KBM-7 (cell line): ENCODE data around the gene SPAG9.

Experiments used
- DNase-seq: peaks from one replicate; pipeline ENCODE4 v3.0.0-alpha.2; 2015
- in situ Hi-C: fragments of 300-500 bp; cut with MboI; formaldehyde crosslinking; loops from 2 replicates; pipeline ENCODE4 v1.14.3; 2020; ENCODE audit warnings: low sequenced_read_pairs, low pct_unique_long_range_greater_than_20kb, mixed read lengths

The SPAG9 gene

DNA sequence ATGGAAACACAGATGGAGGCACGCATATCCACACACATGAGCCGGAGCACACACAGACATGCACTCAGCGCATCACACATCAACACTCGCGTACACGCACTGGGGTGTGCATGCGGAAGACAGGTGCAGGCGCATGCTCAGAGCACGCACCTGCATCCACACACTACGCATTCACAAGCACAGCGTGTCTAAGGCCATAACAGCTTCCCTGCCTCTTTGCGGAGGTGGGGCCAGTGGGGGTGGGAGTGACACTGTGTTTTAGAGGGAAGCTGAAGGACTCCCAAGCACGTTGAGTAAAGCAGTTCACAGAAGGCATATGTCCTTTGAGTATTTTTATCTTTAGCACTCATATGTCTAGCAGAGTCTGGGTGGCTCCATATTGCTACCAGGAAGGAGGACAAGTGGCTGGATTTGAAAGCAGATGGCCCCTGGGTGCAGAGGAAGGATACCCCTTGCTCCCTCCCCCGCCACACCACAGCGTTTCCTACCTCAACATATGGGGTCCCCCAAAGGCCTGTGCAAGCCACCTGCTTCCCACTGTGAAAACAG is 185.9 kb downstream of the SPAG9 start:
- in situ Hi-C loops, result no loop called here
- no peak for DNase-seq

- DNase-seq, result no peak
- in situ Hi-C loops, result no loop called here
Observed at GRCh38 chr17:50934161-50934560, 186.5 kb downstream of the SPAG9 start.

- DNase-seq, result peak; percentile 93
- in situ Hi-C loops, result no loop called here
Observed at GRCh38 chr17:50931144-50931908, 189.3 kb downstream of the SPAG9 start.

- DNase-seq, result no peak
- in situ Hi-C loops, result no loop called here
Observed at GRCh38 chr17:50928646-50929045, 192.0 kb downstream of the SPAG9 start.

GRCh38 chr17:50927287-50927686 is 193.4 kb downstream of the SPAG9 start:
- no peak for DNase-seq
- in situ Hi-C loops, result no loop called here

GRCh38 chr17:50926523-50926922 is 194.1 kb downstream of the SPAG9 start:
- in situ Hi-C loops, result no loop called here
- no peak for DNase-seq

DNA sequence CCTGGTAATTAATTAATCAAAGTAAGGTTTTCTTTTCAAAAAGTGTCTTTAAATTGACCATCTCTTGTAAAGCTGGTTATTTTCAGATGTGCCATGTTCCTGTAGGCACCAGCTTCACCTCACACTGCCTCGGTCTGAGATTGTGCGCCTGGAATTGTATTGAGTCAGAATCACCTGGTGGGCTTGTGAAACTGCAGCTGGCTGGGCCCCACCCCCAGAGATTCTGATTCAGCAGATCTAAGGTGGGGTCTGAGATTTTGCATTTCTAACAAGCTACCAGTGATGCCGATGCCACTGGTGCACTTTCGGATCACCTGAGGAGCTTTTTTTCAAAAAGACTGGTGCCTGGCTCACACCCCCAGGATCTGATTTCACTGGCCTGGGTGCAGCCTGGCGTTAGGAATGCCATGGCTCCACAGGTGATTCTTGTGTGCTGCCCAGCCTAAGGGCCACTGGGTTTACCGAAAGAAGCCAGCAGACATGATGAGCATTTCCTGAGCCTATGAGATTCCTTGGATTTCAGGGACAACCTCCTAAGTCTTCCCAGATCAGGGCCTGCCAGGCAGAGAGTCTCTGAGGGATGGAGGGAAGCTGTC is 195.3 kb downstream of the SPAG9 start:
- DNase-seq, result no peak
- in situ Hi-C loops, result no loop called here

DNA sequence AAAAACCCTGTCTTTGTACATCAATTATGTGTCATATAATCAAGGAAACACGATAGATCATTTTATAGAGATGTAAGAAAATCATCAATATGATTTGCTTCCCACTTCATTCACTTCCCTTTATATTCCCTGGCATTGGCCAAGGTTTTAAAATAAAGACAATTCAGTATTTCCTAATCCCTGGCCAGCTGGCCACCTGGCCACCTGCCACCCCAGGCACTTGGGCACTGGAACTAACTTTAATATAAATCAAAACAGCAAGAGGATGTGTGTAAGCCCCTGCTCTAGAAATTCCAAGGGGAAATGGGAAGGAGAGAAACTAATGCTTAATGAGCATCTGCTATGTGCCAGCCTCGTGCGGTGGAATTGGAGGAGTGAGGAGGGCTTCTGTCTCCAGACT is 195.9 kb downstream of the SPAG9 start:
- in situ Hi-C loops, result no loop called here

GRCh38 chr17:50924300-50924699 is 196.4 kb downstream of the SPAG9 start:
- in situ Hi-C loops, result no loop called here
- DNase-seq, result no peak

More for the DNA sequence above, 195.9 kb downstream of the SPAG9 start:
- no peak for DNase-seq

DNA sequence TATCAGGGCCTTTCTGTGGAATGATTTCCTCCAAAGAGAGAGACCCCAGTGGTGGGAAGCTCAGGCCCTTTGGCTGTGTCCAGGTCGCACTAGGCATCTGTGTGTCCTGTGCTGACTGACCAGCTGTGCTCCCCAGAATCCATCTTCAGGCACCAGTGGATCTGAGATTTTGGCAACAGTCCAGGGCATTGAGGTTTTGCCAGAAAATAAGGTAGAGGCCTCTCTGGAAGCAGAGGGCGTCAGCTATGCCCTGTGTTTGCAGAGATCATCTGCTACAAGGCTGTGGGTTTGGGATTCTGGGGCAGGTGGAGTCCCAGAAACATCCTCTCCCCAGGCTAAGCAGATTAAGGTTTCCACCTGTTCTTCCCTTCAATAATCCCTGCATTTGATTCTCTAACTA is 197.1 kb downstream of the SPAG9 start:
- DNase-seq, result no peak
- in situ Hi-C loops, result no loop called here

- no peak for DNase-seq
- in situ Hi-C loops, result no loop called here
Observed at GRCh38 chr17:50922721-50923405, 197.8 kb downstream of the SPAG9 start.

DNA sequence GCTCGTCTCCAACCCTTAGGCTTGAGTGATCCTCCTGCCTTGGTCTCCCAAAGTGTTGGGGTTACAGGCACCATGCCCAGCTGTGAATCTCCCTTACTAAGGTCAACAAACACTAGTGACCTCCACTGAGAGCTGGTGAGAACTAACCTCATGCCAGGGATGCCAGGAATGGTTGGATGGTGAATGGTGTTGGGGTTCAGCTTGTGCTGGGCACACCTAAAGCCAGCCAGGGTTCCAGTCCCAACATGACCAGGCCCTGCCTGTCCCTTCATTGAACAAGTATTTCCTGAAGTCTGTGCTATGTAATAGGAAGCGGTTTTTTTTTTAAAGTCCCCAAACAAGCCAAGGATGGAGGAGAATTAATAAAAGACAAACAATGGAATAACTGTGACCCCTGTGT is 198.6 kb downstream of the SPAG9 start:
- DNase-seq, result no peak

DNA sequence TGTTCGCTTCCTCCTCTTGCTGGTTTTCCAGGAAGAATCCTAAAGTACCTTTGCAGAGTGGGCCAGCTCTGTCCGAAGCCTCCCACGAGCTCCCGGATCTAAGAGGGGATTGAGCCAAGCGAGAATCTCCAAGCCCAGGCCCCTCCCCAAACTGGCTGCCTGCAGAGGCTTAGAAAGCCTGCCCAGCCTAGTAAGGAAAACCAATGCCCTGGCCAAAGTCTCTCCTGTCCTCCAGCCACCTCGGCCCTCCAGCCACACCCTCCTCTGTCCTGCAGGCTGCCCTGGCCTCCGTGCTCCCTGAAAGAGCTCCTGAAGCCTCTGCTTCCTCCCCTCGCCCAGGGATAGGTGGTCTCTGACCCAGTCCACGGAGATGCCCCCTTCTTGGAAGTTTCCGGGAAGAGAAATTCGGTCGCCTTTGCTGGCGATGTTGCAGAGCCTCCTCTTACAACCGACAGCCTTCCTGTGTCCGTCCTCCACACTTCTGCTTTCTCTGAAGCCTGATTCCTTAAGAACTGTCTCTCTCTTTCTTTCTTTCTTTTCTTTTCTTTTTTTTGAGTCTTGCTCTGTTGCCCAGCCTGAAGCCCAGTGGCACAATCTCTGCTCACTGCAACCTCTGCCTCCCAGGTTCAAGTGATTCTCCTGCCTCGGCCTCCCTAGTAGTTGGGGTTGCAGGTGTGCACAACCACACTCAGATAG is 199.6 kb downstream of the SPAG9 start:
- DNase-seq, result no peak
- in situ Hi-C loops, result no loop called here

More for the DNA sequence above, 198.6 kb downstream of the SPAG9 start:
- in situ Hi-C loops, result no loop called here

DNA sequence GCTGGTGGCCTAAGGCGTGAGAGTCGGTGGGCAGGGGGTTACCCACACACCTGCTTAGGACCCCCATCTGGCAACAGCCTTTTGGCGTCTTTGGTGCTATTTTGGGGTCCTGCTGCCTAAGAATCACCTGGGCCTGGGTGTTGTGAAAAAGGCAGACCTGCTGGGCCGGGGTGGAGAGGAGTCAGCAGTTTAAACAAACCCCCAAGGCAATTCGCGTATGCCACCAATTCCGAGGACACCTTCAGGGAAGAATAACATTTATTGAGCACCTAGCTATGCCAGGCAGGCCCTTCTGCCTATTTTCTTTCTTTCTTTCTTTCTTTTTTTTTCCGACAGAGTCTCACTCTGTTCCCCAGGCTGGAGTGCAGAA is 200.6 kb downstream of the SPAG9 start:
- DNase-seq, result no peak
- in situ Hi-C loops, result no loop called here

DNA sequence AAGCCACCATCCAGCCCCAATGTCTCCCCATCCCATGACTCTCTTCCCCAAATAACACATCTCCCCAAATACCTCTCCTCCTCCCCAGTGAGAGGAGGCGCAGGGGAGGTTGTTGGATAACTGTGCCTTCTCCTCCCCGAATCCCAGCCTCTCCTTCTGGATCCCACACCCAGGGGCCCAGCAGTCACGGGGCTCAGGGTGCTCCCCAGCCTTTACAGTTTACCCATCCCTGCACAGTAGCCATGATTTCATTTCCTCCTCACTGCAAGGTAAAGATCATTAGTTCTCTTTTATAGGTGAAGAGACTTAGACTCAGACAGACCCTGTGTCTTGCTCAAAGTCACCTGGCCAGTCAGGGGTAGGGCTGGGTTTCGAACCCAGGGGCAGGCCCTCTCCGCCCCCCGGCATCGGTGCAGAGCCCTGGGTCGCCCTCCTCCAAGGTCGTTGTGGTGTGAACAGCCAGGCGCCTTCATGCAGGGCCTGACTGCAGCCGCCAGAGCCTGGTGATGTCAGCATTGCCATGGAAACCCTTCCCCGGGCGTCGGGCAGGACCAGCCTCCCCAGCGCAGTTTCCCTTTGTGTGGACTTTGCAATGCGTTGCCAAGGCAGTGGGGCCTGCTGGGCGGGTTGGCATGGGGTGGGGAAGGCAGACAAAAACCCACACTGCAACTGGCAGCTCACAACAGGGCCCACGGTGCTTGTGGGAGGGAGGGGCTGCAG is 201.2 kb downstream of the SPAG9 start:
- DNase-seq, result no peak
- in situ Hi-C loops, result no loop called here

DNA sequence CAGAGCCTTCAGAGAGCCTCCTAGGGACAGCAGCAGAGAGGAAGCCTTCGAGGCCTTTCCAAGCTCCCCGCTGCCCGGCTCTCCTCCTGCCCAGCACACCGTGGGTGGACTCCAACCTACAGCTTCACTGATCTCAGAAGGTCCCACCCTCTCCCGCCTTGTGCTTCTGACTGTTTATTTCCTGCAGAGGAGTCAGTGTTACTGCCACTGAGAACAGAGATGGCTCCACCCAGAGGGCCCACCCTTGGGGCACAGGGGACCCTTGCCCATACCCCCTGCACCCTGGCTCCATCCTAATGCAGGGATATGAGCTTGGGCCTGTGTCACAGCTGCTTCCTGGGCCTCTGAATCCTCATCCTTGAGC is 201.8 kb downstream of the SPAG9 start:
- no peak for DNase-seq
- in situ Hi-C loops, result no loop called here

DNA sequence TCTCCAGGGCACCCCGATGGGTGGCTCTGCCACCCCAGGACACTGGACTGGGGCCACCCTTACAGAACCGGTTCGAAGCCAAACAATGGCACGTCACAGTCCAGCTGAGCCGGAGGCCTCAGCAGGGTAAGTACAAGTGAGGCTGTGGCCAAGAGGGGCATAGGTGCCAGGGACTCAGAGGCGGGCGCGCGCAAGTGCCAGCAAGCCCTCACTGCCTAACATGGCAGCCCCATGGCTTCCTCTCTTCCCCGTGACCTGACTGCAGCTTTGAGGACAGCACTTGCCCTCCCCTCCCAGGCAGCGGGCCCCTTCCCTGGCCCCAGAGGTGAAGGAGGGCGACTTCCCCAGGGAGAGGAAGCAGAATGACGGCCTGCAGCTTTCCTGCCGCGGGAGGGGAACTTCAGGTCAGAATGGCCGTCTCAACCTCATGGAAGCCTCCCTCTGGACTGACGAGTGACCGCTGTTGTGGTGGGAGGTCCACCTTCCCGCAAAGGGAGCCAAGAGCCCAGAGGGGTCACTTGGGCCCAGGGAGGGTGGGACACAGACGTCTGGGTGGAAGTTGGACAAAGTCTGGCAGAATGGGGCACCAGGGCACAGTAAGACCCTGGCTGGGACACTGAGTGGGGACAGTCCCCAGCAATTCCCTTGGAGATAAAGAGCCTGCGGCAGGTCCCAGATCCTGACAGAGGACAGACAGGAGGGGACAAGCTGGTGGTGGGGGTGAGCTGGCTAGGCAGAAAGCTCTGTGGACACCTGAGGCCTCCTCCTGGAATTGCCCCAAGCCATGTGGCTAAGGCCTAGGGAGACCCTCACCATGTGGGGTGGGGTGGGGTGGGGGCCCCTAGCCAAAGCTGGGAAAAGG is 202.4 kb downstream of the SPAG9 start:
- in situ Hi-C loops, result no loop called here

GRCh38 chr17:50917418-50917743 is 203.3 kb downstream of the SPAG9 start:
- DNase-seq, result no peak
- in situ Hi-C loops, result no loop called here

More for the DNA sequence above, 202.4 kb downstream of the SPAG9 start:
- peak; percentile 30 for DNase-seq
